HepG2 (cell line): ENCODE results near the gene POLQ. TPM values are rescaled to one million over a fixed set of nuclear protein-coding genes. Genes with fewer than 3 reads are reported as not detected.

Source experiments
- ATAC-seq: fragments of 200-7000 bp; cut with Tn5 transposase; 3 replicates; pipeline ENCODE4 v1.9.1; 2020; ENCODE audit warnings: mild to moderate bottlenecking, moderate library complexity
- BruUV-seq: library from RNA; stranded (reverse); fragments of 400-500 nt; replicated peaks from 2 replicates; lab custom pipeline; 2021; lab: Mats Ljungman, UMichigan
- CTCF ChIA-PET: fragments of 300-600 bp; formaldehyde crosslinking; extraction: SDS; loops from one replicate; lab custom pipeline; 2021; ENCODE audit warnings: low total read pairs, inconsistent platforms, low intra/inter-chr PET ratio; lab: Yijun Ruan, JAX
- POLR2A ChIA-PET: fragments of 350-600 bp; sonication (Branson Sonifier 250); formaldehyde crosslinking; loops from one replicate; lab custom pipeline; 2020; ENCODE audit warnings: antibody characterized with exemption, inconsistent platforms; lab: Yijun Ruan, JAX
- DNase-seq: peaks from one replicate; pipeline ENCODE4 v3.0.0-alpha.2; 2015; ENCODE audit warnings: low spot score
- FAIRE-seq: peaks from 3 replicates; lab custom pipeline; 2011; peaks lifted over from hg19 to GRCh38; lab: Jason Lieb, UNC
- H2AFZ ChIP-seq: one replicate; pipeline ENCODE4 v1.6.1; 2011; ENCODE audit warnings: low read length, inconsistent platforms
- H3K27ac ChIP-seq: fragments of 300-600 bp; 3 replicates; pipeline ENCODE4 v1.8.0; 2011; ENCODE audit warnings: mixed run types, mild to moderate bottlenecking, mixed read lengths, low read length, inconsistent platforms; ENCODE audit not compliant: insufficient read depth; ENCODE audit errors: extremely low read length
- H3K27me3 ChIP-seq, 2 experiments: fragments of 200-600 bp in 1 of 2; 2 replicates in 1 of 2; 3 replicates in 1 of 2; pipeline versions ENCODE4 v1.6.0 to v1.8.0; 2011; ENCODE audit warnings: low read length in 2 of 2, mild to moderate bottlenecking in 2 of 2, moderate library complexity in 2 of 2, inconsistent platforms in 1 of 2; ENCODE audit not compliant: insufficient read depth in 2 of 2, control insufficient read depth in 1 of 2
- H3K36me3 ChIP-seq, 2 experiments: fragments of 200-600 bp in 1 of 2; replicated peaks in 1 of 2; 2 replicates in 1 of 2; 3 replicates in 1 of 2; pipeline versions ENCODE4 v1.5.1 to v1.8.0; 2011; ENCODE audit warnings: low read length in 2 of 2, inconsistent platforms in 1 of 2; ENCODE audit not compliant: insufficient read depth in 2 of 2, control insufficient read depth in 1 of 2
- H3K4me1 ChIP-seq: 2 replicates; pipeline ENCODE4 v1.5.1; 2012; ENCODE audit warnings: low read length, inconsistent platforms; ENCODE audit not compliant: insufficient read depth
- H3K4me2 ChIP-seq: 2 replicates; pipeline ENCODE4 v1.6.0; 2011; ENCODE audit warnings: low read depth, low read length, inconsistent platforms
- H3K4me3 ChIP-seq, 3 experiments: fragments of 200-600 bp in 1 of 3; sonication (generic), shearing (Covaris generic) in 1 of 3; replicated peaks in 1 of 3; 2 replicates each; pipeline ENCODE4 v1.5.1; 2011 to 2016; ENCODE audit warnings: low read length in 3 of 3, inconsistent platforms in 2 of 3, low read depth in 2 of 3, mild to moderate bottlenecking in 2 of 3, control low read depth in 1 of 3, mixed read lengths in 1 of 3; ENCODE audit not compliant: insufficient read depth in 1 of 3
- H3K79me2 ChIP-seq: one replicate; pipeline ENCODE4 v1.6.1; 2011; ENCODE audit warnings: low read length, inconsistent platforms; ENCODE audit not compliant: insufficient read depth
- H3K9ac ChIP-seq: 2 replicates; pipeline ENCODE4 v1.6.0; 2011; ENCODE audit warnings: mild to moderate bottlenecking, low read depth, low read length, inconsistent platforms; ENCODE audit not compliant: insufficient read depth
- H3K9me3 ChIP-seq: 2 replicates; pipeline ENCODE4 v1.5.1; 2012; ENCODE audit warnings: mild to moderate bottlenecking, low read length
- H4K20me1 ChIP-seq: 2 replicates; pipeline ENCODE4 v1.6.0; 2011; ENCODE audit warnings: inconsistent platforms, mild to moderate bottlenecking, low read length, moderate library complexity; ENCODE audit not compliant: insufficient read depth
- BHLHE40 ChIP-seq: IDR thresholded peaks from 2 replicates; pipeline ENCODE4 v1.6.1; 2011; ENCODE audit warnings: low read length, improper control_type of control experiment
- DNMT3B ChIP-seq: conservative IDR thresholded peaks from 2 replicates; pipeline ENCODE4 v1.6.1; 2016; ENCODE audit warnings: missing biosample characterization, control low read depth
- GTF2F1 ChIP-seq: fragments of 150-350 bp; IDR thresholded peaks from 2 replicates; pipeline ENCODE4 v1.6.1; 2014; ENCODE audit warnings: low read length
- HDAC6 ChIP-seq: fragments of 200-600 bp; sonication (generic); IDR thresholded peaks from 2 replicates; pipeline ENCODE4 v1.7.0; 2017; ENCODE audit warnings: mild to moderate bottlenecking, antibody characterized with exemption, low read length, low read depth
- IKZF4 ChIP-seq: sonication (generic); formaldehyde crosslinking; IDR thresholded peaks from 2 replicates; pipeline ENCODE4 v1.5.1; 2020; ENCODE audit warnings: borderline replicate concordance, mild to moderate bottlenecking, low read depth, missing genetic modification reagents; ENCODE audit errors: not compliant biosample characterization
- MLXIP ChIP-seq: sonication (generic); formaldehyde crosslinking; IDR thresholded peaks from 2 replicates; pipeline ENCODE4 v1.9.0; 2021; ENCODE audit warnings: missing genetic modification reagents, borderline replicate concordance
- NFE2L2 ChIP-seq: fragments of 150-350 bp; IDR thresholded peaks from 2 replicates; pipeline ENCODE4 v1.6.1; 2014; ENCODE audit warnings: low read length
- POGZ ChIP-seq: sonication (generic); formaldehyde crosslinking; IDR thresholded peaks from 2 replicates; pipeline ENCODE4 v1.4.0; 2020; ENCODE audit warnings: mild to moderate bottlenecking, missing genetic modification reagents
- SALL2 ChIP-seq: sonication (generic); formaldehyde crosslinking; IDR thresholded peaks from 2 replicates; pipeline ENCODE4 v1.8.1; 2023; ENCODE audit warnings: mild to moderate bottlenecking, missing genetic modification reagents, inconsistent platforms
- YY1 ChIP-seq: IDR thresholded peaks from 2 replicates; pipeline ENCODE4 v1.6.1; 2011; ENCODE audit warnings: low read length, low read depth, moderate library complexity, mild to moderate bottlenecking; ENCODE audit not compliant: insufficient read depth, insufficient replicate concordance
- ZNF160 ChIP-seq: sonication (generic); formaldehyde crosslinking; IDR thresholded peaks from 2 replicates; pipeline ENCODE4 v1.8.0; 2022; ENCODE audit warnings: mild to moderate bottlenecking, inconsistent platforms, missing genetic modification reagents
- ZNF383 ChIP-seq: sonication (generic); formaldehyde crosslinking; IDR thresholded peaks from 2 replicates; pipeline ENCODE4 v1.4.0; 2020; ENCODE audit warnings: missing genetic modification reagents, mild to moderate bottlenecking, borderline replicate concordance
- ZNF530 ChIP-seq: sonication (generic); formaldehyde crosslinking; IDR thresholded peaks from 2 replicates; pipeline ENCODE4 v1.5.0; 2020; ENCODE audit warnings: low read depth, mild to moderate bottlenecking, missing genetic modification reagents
- ZNF737 ChIP-seq: sonication (generic); formaldehyde crosslinking; IDR thresholded peaks from 2 replicates; pipeline ENCODE4 v1.5.0; 2020; ENCODE audit warnings: missing genetic modification reagents, mild to moderate bottlenecking, borderline replicate concordance
- WGBS: methylation state at CpG from one replicate; pipeline ENCODE4 v1.1.6; 2017; ENCODE audit warnings: low lambda C conversion rate; 5-methylcytosine and 5-hydroxymethylcytosine counted together
- in situ Hi-C: cut with HindIII; loops from 2 replicates; pipeline ENCODE4 v1.10.0; 2017; ENCODE audit warnings: low pct_unique_long_range_greater_than_20kb; ENCODE audit not compliant: extremely low pct_ligation_motif_present
- intact Hi-C: fragments of 100-400 bp; cut with micrococcal nuclease; formaldehyde crosslinking; loops from one replicate; pipeline ENCODE4 v1.10.0; 2022; ENCODE audit not compliant: unreplicated experiment
- polyA plus RNA-seq, 8 experiments: library from polyadenylated mRNA; depleted of rRNA in 3 of 8; stranded (reverse) in 7 of 8; unstranded in 1 of 8; fragments of >200 nt; fragmentation: Illumina TruSeq in 4 of 8; extraction: Trizol in 4 of 8; gene quantifications; 2 replicates each; pipeline versions ENCODE4 v1.2.1 to v1.2.3, GENCODE V29; 2011 to 2016; ENCODE audit warnings: low read depth in 4 of 8, missing spikeins in 1 of 8, mixed read lengths in 1 of 8; ENCODE audit not compliant: insufficient read depth in 1 of 8
- total RNA-seq, 5 experiments: library from RNA; depleted of rRNA; stranded (reverse); fragments of >200 nt; fragmentation: Illumina TruSeq; extraction: Trizol; gene quantifications; 2 replicates each; pipeline ENCODE4 v1.2.3, GENCODE V29; 2016; ENCODE audit warnings: low read depth in 1 of 5
- TF ChIP-seq, protein P1 (sequence below): sonication (generic); formaldehyde crosslinking; conservative IDR thresholded peaks from 2 replicates; pipeline ENCODE4 v1.8.0; 2022; ENCODE audit warnings: low read depth, missing genetic modification reagents
- TF ChIP-seq, protein P2 (sequence below): sonication (generic); formaldehyde crosslinking; IDR thresholded peaks from 2 replicates; pipeline ENCODE4 v1.5.0; 2020; ENCODE audit warnings: missing genetic modification reagents
- TF ChIP-seq, protein P3 (sequence below): sonication (generic); formaldehyde crosslinking; IDR thresholded peaks from 2 replicates; pipeline ENCODE4 v1.5.0; 2020; ENCODE audit warnings: missing genetic modification reagents, mild to moderate bottlenecking, borderline replicate concordance

POLQ gene
- total and polyA plus RNA-seq, 2 of the 13 experiments (the other 11 are each of a cell fraction or from before 2014, with no cell fraction given): 2.5 to 18.6 TPM

GRCh38 chr3:121483290-121483689 is 62.5 kb downstream of the POLQ start (continued):
- TF ChIP-seq HDAC6 (no peak), BHLHE40 (no peak)

GRCh38 chr3:121482660-121483059 is 63.1 kb downstream of the POLQ start:
- no peaks in the 10 kb centered on the region for H3K27me3 ChIP-seq
- no peak for ATAC-seq
- no peaks in the 10 kb centered on the region for H3K4me1 ChIP-seq
- peaks cover 0 to 5% of the 10 kb centered on the region in 2 experiments; a peak in 1 of 5 replicates for H3K36me3 ChIP-seq
- CTCF ChIA-PET: no interaction called here
- no peaks in the 10 kb centered on the region for H4K20me1 ChIP-seq
- H3K4me3 ChIP-seq: no peak overlapping the region
- no peak overlapping the region for H3K9ac ChIP-seq
- no TSS peak for BruUV-seq
- no peaks in the 10 kb centered on the region for H3K79me2 ChIP-seq
- no peak for FAIRE-seq
- H3K4me2 ChIP-seq: no peak overlapping the region
- POLR2A ChIA-PET: no interaction called here
- intact Hi-C loops: no loop called here
- H3K27ac ChIP-seq: no peak overlapping the region
- no peak overlapping the region for H2AFZ ChIP-seq
- in situ Hi-C loops: no loop called here
- TF ChIP-seq SALL2 (no peak), ZNF383 (CRISPR knock-in tag) (no peak), DNMT3B (no peak), GTF2F1 (no peak), ZNF530 (CRISPR knock-in tag) (no peak), ZNF160 (CRISPR knock-in tag) (no peak), MLXIP (CRISPR knock-in tag) (no peak), NFE2L2 (no peak), POGZ (CRISPR knock-in tag) (no peak), IKZF4 (CRISPR knock-in tag) (no peak), YY1 (no peak), ZNF737 (CRISPR knock-in tag) (no peak)
- TF ChIP-seq, protein P1, sequence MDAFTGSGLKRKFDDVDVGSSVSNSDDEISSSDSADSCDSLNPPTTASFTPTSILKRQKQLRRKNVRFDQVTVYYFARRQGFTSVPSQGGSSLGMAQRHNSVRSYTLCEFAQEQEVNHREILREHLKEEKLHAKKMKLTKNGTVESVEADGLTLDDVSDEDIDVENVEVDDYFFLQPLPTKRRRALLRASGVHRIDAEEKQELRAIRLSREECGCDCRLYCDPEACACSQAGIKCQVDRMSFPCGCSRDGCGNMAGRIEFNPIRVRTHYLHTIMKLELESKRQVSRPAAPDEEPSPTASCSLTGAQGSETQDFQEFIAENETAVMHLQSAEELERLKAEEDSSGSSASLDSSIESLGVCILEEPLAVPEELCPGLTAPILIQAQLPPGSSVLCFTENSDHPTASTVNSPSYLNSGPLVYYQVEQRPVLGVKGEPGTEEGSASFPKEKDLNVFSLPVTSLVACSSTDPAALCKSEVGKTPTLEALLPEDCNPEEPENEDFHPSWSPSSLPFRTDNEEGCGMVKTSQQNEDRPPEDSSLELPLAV: no peak
- TF ChIP-seq, protein P2, sequence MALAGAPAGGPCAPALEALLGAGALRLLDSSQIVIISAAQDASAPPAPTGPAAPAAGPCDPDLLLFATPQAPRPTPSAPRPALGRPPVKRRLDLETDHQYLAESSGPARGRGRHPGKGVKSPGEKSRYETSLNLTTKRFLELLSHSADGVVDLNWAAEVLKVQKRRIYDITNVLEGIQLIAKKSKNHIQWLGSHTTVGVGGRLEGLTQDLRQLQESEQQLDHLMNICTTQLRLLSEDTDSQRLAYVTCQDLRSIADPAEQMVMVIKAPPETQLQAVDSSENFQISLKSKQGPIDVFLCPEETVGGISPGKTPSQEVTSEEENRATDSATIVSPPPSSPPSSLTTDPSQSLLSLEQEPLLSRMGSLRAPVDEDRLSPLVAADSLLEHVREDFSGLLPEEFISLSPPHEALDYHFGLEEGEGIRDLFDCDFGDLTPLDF (CRISPR knock-in tag): no peak
- TF ChIP-seq, protein P3, sequence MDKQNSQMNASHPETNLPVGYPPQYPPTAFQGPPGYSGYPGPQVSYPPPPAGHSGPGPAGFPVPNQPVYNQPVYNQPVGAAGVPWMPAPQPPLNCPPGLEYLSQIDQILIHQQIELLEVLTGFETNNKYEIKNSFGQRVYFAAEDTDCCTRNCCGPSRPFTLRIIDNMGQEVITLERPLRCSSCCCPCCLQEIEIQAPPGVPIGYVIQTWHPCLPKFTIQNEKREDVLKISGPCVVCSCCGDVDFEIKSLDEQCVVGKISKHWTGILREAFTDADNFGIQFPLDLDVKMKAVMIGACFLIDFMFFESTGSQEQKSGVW (CRISPR knock-in tag): no peak
- H3K9me3 ChIP-seq: no peaks in the 10 kb centered on the region
- DNase-seq: no peak
- 98% methylated on average over 1 of the region's 1 CpG for WGBS
